Brain pericyte (primary cell): ENCODE results near the gene ATP1A4.

Source experiments
- DNase-seq: peaks from one replicate; pipeline ENCODE4 v3.0.0-alpha.2; 2012; ENCODE audit warnings: low read depth, low spot score

Gene ATP1A4

DNA sequence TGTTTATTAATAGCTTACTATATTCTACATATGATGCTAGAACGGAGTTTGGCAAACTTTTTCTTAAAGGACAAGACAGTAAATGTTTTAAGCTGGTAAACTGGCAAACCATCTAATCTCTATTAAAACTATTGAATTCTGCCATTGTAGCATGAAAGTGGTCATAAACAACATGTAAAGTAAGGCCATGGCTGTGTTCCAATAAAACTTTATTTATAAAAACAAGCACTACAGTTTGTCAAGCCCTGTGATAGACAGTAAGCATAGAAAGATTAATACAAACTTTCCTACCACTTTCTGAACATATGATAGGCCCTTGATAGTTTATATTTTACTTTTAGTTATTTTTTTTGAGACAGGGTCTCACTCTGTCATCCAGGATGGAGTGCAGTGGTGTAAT, 76.2 kb downstream of the ATP1A4 start:
- DNase-seq: no peak

DNA sequence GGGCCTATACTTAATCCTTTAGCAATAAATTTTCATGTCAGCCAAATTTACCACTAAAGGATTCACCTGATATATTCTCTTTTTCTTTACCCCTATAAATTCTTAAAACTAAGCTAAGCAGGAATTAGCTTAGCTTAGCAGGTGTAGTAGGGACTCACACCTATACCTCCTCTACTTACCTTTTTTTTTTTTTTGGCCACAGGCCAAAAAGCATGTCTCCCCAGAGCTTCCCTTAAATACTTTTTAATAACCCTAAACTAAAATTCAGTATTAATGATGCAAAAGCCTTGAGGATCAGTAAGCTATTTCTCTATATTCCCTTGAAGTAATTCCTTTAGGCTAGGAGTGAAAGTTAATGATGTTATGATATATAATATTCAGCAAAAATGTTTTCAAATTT, 77.0 kb downstream of the ATP1A4 start:
- no peak for DNase-seq

DNA sequence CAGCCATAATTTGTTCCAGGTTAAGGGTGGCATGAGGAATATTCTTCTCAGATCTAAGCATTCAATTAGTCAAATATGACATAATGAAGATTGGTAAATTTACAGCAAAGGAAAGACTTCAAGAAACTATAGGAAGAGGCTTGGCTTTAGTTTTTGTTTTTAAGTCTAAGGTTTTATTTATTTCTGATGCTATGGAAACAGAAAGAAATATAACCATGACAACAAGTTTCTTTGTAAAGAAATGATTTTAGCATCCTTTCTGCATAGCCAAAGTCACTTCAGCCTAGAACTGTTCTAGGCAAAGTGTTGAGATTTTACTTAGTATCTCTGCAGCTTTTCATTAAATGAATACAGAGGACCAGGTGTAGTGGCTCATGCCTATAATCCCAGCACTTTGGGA, 81.5 kb downstream of the ATP1A4 start:
- DNase-seq: no peak
